SU-DHL-6 (cell line): Measurements from ENCODE around the gene KIF16B.
"Not testable (repeated sequence)": the region's sequence is repeated elsewhere in the genome, so short reads cannot be mapped to it uniquely, and the experiment has no call there.

ENCODE experiments used
- H2AFZ ChIP-seq: fragments of 200-600 bp; sonication (generic); 2 replicates; pipeline ENCODE4 v1.6.1; 2014; ENCODE audit warnings: low read depth, mild to moderate bottlenecking, moderate library complexity, mixed read lengths, antibody characterized with exemption, low read length; ENCODE audit not compliant: severe bottlenecking
- H3F3A ChIP-seq: fragments of 200-600 bp; shearing (Covaris generic); 2 replicates; pipeline ENCODE4 v1.6.0; 2016; ENCODE audit warnings: antibody characterized with exemption, mild to moderate bottlenecking; ENCODE audit not compliant: insufficient read depth
- H3K27ac ChIP-seq: fragments of 200-600 bp; sonication (generic); 2 replicates; pipeline ENCODE4 v1.5.1; 2016; ENCODE audit warnings: low read depth, mild to moderate bottlenecking, low read length, moderate library complexity, mixed read lengths
- H3K27me3 ChIP-seq: fragments of 200-600 bp; sonication (generic), shearing (Covaris generic); 2 replicates; pipeline ENCODE4 v1.6.0; 2014; ENCODE audit warnings: mild to moderate bottlenecking, low read length
- H3K36me3 ChIP-seq: fragments of 200-600 bp; sonication (generic); 2 replicates; pipeline ENCODE4 v1.6.1; 2014; ENCODE audit warnings: mild to moderate bottlenecking, low read length, mixed read lengths
- H3K4me2 ChIP-seq: fragments of 300-600, 200-600 bp; shearing (Covaris generic), sonication (generic); 2 replicates; pipeline ENCODE4 v1.6.0; 2014; ENCODE audit warnings: low read length, low read depth, mild to moderate bottlenecking; ENCODE audit not compliant: poor library complexity, severe bottlenecking
- H3K4me3 ChIP-seq: fragments of 200-600 bp; sonication (generic); 2 replicates; pipeline ENCODE4 v1.5.1; 2014; ENCODE audit warnings: antibody characterized with exemption, low read length, mild to moderate bottlenecking, mixed read lengths; ENCODE audit not compliant: insufficient read depth, poor library complexity, severe bottlenecking
- H3K79me2 ChIP-seq: fragments of 200-600 bp; sonication (generic); 2 replicates; pipeline ENCODE4 v1.6.1; 2014; ENCODE audit warnings: mild to moderate bottlenecking, low read length, moderate library complexity; ENCODE audit not compliant: insufficient read depth
- H3K9ac ChIP-seq: fragments of 200-600 bp; sonication (generic); 2 replicates; pipeline ENCODE4 v1.7.0; 2014; ENCODE audit warnings: mild to moderate bottlenecking, low read length
- H3K9me2 ChIP-seq: fragments of 200-600 bp; sonication (generic); replicated peaks from 2 replicates; pipeline ENCODE4 v1.6.1; 2014; ENCODE audit warnings: low read length; ENCODE audit not compliant: insufficient read depth
- H3K9me3 ChIP-seq: fragments of 200-600 bp; sonication (generic); 2 replicates; pipeline ENCODE4 v1.6.1; 2014; ENCODE audit warnings: low read length, mixed read lengths; ENCODE audit not compliant: insufficient read depth
- H4K20me1 ChIP-seq: fragments of 200-600 bp; sonication (generic); 2 replicates; pipeline ENCODE4 v1.6.1; 2014; ENCODE audit warnings: low read depth, mild to moderate bottlenecking, antibody characterized with exemption, low read length, moderate library complexity, mixed read lengths
- EZH2phosphoT487 ChIP-seq: fragments of 200-600 bp; sonication (generic), shearing (Covaris generic); conservative IDR thresholded peaks from 2 replicates; pipeline ENCODE4 v1.6.1; 2018; ENCODE audit warnings: mild to moderate bottlenecking, antibody characterized with exemption, low read length, moderate library complexity, mixed read lengths
- TF ChIP-seq, protein P1 (sequence below): fragments of 200-600 bp; sonication (generic); IDR thresholded peaks from one replicate; pipeline ENCODE4 v1.5.1; 2017; ENCODE audit warnings: antibody characterized with exemption, mild to moderate bottlenecking, low read length, moderate library complexity; ENCODE audit not compliant: insufficient read depth, poor library complexity, severe bottlenecking

The KIF16B gene

GRCh38 chr20:16440686-16441085 lies 132.6 kb downstream of the KIF16B start:
- H3K36me3 ChIP-seq, result no peaks in the 10 kb centered on the region
- H3K9me3 ChIP-seq, result peaks cover 6% of the 10 kb centered on the region; the same call in 1 of the 2 replicates
- H3K4me3 ChIP-seq, result no peak overlapping the region
- no peaks in the 10 kb centered on the region for H3K79me2 ChIP-seq
- H4K20me1 ChIP-seq, result no peaks in the 10 kb centered on the region
- H3F3A ChIP-seq, result no peaks in the 10 kb centered on the region; the same call in 1 of the 2 replicates
- no peaks in the 10 kb centered on the region for H3K27me3 ChIP-seq
- no peak overlapping the region for H2AFZ ChIP-seq
- no peaks in the 10 kb centered on the region for H3K9me2 ChIP-seq
- no peak overlapping the region for H3K27ac ChIP-seq
- no peak overlapping the region for H3K9ac ChIP-seq
- H3K4me2 ChIP-seq, result no peak overlapping the region
- TF ChIP-seq EZH2phosphoT487, result no peak
- TF ChIP-seq, protein P1, sequence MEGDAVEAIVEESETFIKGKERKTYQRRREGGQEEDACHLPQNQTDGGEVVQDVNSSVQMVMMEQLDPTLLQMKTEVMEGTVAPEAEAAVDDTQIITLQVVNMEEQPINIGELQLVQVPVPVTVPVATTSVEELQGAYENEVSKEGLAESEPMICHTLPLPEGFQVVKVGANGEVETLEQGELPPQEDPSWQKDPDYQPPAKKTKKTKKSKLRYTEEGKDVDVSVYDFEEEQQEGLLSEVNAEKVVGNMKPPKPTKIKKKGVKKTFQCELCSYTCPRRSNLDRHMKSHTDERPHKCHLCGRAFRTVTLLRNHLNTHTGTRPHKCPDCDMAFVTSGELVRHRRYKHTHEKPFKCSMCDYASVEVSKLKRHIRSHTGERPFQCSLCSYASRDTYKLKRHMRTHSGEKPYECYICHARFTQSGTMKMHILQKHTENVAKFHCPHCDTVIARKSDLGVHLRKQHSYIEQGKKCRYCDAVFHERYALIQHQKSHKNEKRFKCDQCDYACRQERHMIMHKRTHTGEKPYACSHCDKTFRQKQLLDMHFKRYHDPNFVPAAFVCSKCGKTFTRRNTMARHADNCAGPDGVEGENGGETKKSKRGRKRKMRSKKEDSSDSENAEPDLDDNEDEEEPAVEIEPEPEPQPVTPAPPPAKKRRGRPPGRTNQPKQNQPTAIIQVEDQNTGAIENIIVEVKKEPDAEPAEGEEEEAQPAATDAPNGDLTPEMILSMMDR, result no peak

GRCh38 chr20:16439540-16439939 lies 133.7 kb downstream of the KIF16B start:
- H3K9me3 ChIP-seq, H3K79me2 ChIP-seq, H3K36me3 ChIP-seq, H4K20me1 ChIP-seq, H3K4me2 ChIP-seq, H3K27me3 ChIP-seq, H3K9me2 ChIP-seq, H2AFZ ChIP-seq, H3K27ac ChIP-seq, H3F3A ChIP-seq, H3K4me3 ChIP-seq, H3K9ac ChIP-seq: not testable (repeated sequence)

DNA sequence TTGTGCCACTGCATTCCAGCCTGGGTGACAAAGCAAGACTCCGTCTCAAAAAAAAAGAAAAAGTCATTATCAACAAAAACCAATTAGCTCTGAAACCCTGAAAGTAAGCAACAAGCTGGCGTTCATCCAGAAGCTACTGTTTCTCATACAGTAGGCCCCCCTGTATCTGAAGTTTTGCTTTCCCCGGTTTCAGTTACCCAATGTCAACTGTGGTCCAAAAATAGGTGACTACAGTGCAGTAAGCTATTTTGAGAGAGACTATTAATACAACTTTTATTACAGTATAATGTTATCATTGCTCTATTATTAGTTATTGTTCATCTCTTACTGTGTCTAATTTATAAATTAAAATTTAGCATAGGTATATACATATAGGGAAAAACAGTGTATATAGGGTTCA lies 135.1 kb downstream of the KIF16B start:
- Histone ChIP-seq H3K9me2 (no peaks in the 10 kb centered on the region), H3K27ac (no peak overlapping the region), H3F3A (no peaks in the 10 kb centered on the region; the same call in 1 of the 2 replicates), H3K9ac (no peak overlapping the region), H3K36me3 (no peaks in the 10 kb centered on the region), H3K4me3 (no peak overlapping the region), H3K4me2 (no peak overlapping the region), H3K9me3 (peaks cover 6% of the 10 kb centered on the region; the same call in 1 of the 2 replicates), H2AFZ (no peak overlapping the region), H3K79me2 (no peaks in the 10 kb centered on the region), H4K20me1 (no peaks in the 10 kb centered on the region), H3K27me3 (no peaks in the 10 kb centered on the region)
- TF ChIP-seq, protein P1, result no peak
- TF ChIP-seq EZH2phosphoT487, result no peak

DNA sequence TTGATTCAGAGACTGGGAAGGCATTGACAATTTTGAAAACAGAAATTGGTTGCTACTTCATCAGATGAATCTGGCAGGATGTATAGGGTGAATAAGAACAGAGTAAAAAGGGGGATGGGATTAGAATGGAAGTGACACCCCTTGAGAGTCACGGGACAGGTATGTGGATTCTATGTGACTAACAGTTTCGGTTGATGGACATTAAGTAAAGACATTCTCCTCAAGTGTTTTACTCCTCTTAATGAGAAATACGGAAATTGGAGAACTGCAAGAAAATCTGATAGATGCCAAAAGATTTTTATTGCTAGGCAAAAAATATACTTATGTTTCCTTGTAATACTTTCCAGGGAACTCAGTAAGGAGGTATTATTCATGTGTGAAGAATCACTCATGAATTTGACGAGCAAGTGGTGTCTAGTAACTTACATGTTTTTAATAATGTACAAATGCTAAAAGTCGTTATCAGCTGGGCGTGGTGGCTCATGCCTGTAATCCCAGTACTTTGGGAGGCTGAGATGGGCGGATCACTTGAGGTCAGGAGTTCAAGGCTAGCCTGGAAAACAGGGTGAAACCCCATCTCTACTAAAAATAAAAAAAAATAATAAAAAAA lies 135.8 kb downstream of the KIF16B start:
- H3K4me2 ChIP-seq, result no peak overlapping the region

More for the DNA sequence above, 135.8 kb downstream of the KIF16B start:
- Histone ChIP-seq H3K9me3 (peaks cover 6% of the 10 kb centered on the region; the same call in 1 of the 2 replicates), H3K27me3 (no peaks in the 10 kb centered on the region), H3K36me3 (no peaks in the 10 kb centered on the region), H3K9ac (no peak overlapping the region), H3F3A (no peaks in the 10 kb centered on the region; the same call in 1 of the 2 replicates), H3K9me2 (no peaks in the 10 kb centered on the region), H3K79me2 (no peaks in the 10 kb centered on the region), H4K20me1 (no peaks in the 10 kb centered on the region), H3K4me3 (no peak overlapping the region), H3K27ac (no peak overlapping the region), H2AFZ (no peak overlapping the region)
- TF ChIP-seq, protein P1, result no peak
- TF ChIP-seq EZH2phosphoT487, result no peak
